PFSK-1 (cell line): Measurements from ENCODE around the gene TMC3.

Experiments used
- FOXP2 ChIP-seq: optimal IDR thresholded peaks from 2 replicates; pipeline ENCODE3; 2011; ENCODE audit warnings: borderline replicate concordance, control low read depth, inconsistent platforms; ENCODE audit not compliant: insufficient read depth; ENCODE audit errors: extremely low read length, extremely low read depth
- POLR2AphosphoS5 ChIP-seq: IDR thresholded peaks from 2 replicates; pipeline ENCODE4 v1.6.1; 2012; ENCODE audit warnings: low read depth, mild to moderate bottlenecking, control low read depth, low read length, moderate library complexity
- REST ChIP-seq, 2 experiments: IDR thresholded peaks; 2 replicates each; pipeline versions ENCODE4 v1.6.1 to v1.8.0; 2011 to 2012; ENCODE audit warnings: low read depth in 2 of 2, low read length in 2 of 2, control low read depth in 1 of 2, inconsistent platforms in 1 of 2, mild to moderate bottlenecking in 1 of 2, moderate library complexity in 1 of 2; ENCODE audit not compliant: insufficient read depth in 1 of 2
- SIN3A ChIP-seq: IDR thresholded peaks from 2 replicates; pipeline ENCODE4 v1.6.1; 2012; ENCODE audit warnings: mild to moderate bottlenecking, low read length, moderate library complexity, borderline replicate concordance; ENCODE audit not compliant: insufficient read depth
- TAF1 ChIP-seq: IDR thresholded peaks from 2 replicates; pipeline ENCODE4 v1.6.1; 2012; ENCODE audit warnings: low read length, control low read depth, borderline replicate concordance; ENCODE audit not compliant: insufficient read depth

Gene TMC3

GRCh38 chr15:81281766-81282605 lies 92.0 kb downstream of the TMC3 start:
- TF ChIP-seq TAF1 (no peak), FOXP2 (no peak), SIN3A (no peak), REST (IDR thresholded peaks at IDR 0.05; ENCODE audit: insufficient read depth in 1 of 2, low read depth in 2 of 2, low read length in 2 of 2) (no peak)

GRCh38 chr15:81281456-81281735 lies 92.6 kb downstream of the TMC3 start:
- TF ChIP-seq TAF1 (no peak), SIN3A (no peak), REST (IDR thresholded peaks at IDR 0.05; ENCODE audit: insufficient read depth in 1 of 2, low read depth in 2 of 2, low read length in 2 of 2) (no peak), FOXP2 (no peak), POLR2AphosphoS5 (no peak)
